Measurements from ENCODE around the gene RHPN2.

- no peak for TF ChIP-seq EP300 (IDR thresholded peaks at IDR 0.05)
- no peak for TF ChIP-seq CTCF (IDR thresholded peaks at IDR 0.05)
Observed at GRCh38 chr19:33102893-33103292, 38.2 kb upstream of the RHPN2 start.
